ENCODE data around the gene CHRDL2.
A peak's percentile ranks its signal among the peaks of the same experiment; 100 is the strongest.

CHRDL2 gene

GRCh38 chr11:74710281-74710938, 20.8 kb downstream of the CHRDL2 start:
- DNase-seq (ENCODE audit: low spot score) = no peak

- DNase-seq (ENCODE audit: low spot score) = no peak
Measured at GRCh38 chr11:74709175-74709574, 22.1 kb downstream of the CHRDL2 start.

DNA sequence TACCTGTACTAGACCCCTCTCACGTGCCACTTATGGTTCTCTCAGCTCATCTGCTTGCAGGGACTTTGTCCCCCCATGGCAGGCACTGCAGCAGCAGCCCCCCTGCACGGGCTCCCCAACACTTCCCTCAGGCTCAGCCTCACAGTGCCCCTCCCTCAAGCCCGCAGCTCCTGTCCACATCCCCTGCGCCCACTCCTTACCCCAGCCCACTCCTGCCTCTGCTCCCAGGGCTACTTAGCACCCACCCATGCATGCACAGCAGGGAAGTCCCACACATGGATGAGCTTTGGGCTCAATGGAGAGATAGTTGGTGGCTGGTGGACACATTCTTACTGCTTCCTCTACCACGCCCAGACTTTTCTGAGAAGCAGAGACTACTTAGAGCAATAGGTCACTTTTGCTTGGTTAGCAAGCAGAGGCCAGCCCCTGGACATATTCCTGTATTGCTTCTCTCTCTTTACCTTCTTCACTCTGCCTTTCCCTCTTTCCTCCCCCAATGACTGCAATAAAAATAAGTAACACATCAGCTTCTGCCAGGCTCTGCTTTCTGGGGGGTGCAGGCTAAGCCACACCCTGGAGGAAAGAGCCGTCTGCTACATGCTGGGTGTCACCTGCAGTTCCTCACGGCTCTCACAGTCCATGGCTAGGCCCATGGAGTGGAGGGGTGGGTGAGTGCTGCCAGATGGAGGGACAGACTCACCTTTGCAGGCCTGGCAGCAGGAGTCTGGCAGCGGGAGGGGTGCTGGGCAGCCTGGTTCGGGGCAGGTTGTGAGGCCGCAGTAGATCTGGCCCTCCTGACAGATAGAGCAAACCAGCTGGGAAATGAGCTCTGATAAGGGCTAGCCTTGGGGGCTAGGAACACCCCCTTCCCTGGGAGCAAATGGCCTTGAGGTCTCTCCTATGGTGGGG, 23.4 kb downstream of the CHRDL2 start:
- DNase-seq (ENCODE audit: low spot score) = no peak

- DNase-seq (ENCODE audit: low spot score) = no peak
Measured at GRCh38 chr11:74707182-74707581, 24.0 kb downstream of the CHRDL2 start.

DNA sequence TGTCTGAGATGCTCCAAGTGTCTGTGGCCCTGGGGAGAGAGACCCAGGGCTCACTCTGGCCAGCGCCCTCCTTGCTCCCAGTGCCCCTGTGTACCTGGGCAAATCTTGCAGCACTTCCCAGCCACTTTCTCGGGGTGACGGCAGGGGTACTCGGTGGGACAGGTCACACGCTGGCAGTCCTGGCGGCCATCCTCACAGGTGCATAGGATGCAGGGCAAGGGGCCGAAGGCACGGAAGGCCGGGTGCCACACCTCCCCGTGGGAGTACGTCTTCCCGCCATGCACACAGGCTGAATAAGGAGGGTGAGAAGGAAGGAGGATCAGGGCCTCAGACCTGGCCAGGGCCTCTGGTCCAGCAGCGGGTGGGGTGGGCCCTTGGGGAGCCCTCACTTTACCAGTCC, 28.0 kb downstream of the CHRDL2 start:
- no peak for DNase-seq (ENCODE audit: low spot score)

DNA sequence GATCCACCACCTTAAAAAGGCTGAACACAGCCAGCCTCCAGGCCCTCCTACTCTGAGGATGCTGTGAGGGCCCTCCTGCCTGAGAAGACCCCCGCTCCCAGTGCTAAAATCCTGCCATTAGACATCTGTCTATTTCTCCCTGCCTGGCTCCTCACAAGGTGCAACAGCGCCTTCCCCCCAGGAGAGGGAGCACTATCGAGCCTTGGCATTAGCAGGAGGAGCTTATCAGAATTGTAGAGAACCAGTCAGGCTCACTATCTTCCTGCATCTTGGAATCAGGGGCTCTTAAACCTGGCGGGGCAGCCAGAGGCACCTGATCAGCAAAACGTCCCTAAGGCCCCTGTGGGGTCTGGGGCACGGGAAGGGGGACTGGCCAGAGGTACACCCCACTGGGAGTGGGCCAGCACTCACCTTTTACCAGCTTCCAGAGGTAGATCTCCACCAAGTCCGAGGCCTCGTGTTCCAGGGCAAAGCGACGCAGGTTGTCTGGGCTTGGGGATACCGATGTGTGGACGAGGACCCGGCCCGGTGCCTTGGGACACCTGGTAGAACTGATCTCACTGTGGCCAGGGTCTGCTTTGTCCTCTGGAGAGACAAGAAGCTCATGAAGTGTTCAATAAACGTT, 28.7 kb downstream of the CHRDL2 start:
- DNase-seq (ENCODE audit: low spot score) = peak; percentile 51

- DNase-seq (ENCODE audit: low spot score) = no peak
Measured at GRCh38 chr11:74701351-74701750, 29.9 kb downstream of the CHRDL2 start.

- DNase-seq (ENCODE audit: low spot score) = no peak
Measured at GRCh38 chr11:74699615-74700396, 31.4 kb downstream of the CHRDL2 start.

DNA sequence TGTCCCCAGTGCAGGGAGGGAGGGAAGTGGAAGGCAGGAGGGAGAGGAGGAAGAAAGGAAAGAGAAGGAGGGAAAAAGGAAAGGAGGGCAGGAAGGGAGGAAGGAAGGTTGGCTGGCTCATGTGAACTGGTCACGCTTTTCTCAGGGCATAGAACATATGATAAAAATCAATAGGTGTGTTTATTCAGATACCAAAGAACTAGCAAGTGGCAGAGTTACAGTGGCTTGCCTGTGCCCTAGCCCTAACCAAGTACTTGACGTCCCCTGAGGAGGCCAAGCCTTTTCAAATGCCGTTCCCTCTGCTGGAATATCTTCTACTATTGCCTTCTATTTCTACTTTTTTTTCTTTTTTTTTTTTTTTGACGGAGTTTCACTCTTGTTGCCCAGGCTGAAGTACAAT, 33.5 kb downstream of the CHRDL2 start:
- DNase-seq (ENCODE audit: low spot score) = no peak

- no peak for DNase-seq (ENCODE audit: low spot score)
Measured at GRCh38 chr11:74696939-74697675, 34.1 kb downstream of the CHRDL2 start.

DNA sequence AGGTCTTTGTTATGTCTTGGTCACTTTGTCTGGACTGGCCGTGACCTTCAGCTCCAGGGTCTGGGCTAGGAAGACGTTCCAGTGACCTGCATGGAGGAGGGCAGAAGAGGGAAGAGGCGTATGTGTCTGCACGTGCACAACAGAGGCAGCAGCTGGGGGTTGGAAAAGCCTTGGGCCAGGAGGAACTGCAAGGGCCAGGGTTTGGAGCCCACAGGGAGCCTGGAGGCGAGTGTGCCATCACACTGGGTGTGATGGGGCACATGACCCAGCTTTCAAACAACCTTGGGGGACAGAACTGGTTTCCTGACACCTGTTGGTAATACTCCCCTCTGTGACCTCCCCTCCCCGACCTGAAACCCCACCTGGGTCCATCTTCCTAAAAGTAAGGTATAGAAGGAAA, 34.7 kb downstream of the CHRDL2 start:
- DNase-seq (ENCODE audit: low spot score) = no peak

- no peak for DNase-seq (ENCODE audit: low spot score)
Measured at GRCh38 chr11:74695705-74696280, 35.4 kb downstream of the CHRDL2 start.

GRCh38 chr11:74694136-74694930, 36.9 kb downstream of the CHRDL2 start:
- no peak for DNase-seq (ENCODE audit: low spot score)

- no peak for DNase-seq (ENCODE audit: low spot score)
Measured at GRCh38 chr11:74693531-74693930, 37.7 kb downstream of the CHRDL2 start.

DNA sequence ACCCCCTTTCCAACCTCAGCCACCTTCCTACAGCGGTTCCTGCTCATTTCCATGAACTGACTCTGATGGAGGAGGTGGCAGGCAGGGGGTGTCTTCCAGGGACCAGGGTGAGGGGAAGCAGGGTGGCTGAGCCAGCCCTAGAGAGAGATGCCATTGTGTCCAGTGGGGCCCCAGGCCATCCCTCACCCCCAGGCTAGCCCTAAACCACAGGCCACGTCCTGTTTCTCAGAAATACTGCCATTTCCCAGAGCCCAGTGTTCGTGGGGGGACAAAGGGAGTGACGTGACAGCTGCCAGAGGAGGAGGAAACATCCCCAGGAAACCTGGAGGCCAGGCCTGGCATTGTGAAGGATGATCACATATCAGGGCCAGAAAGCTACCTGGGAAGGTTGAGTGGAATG, 39.5 kb downstream of the CHRDL2 start:
- no peak for DNase-seq (ENCODE audit: low spot score)

GRCh38 chr11:74689666-74690065, 41.6 kb downstream of the CHRDL2 start:
- no peak for DNase-seq (ENCODE audit: low spot score)

DNA sequence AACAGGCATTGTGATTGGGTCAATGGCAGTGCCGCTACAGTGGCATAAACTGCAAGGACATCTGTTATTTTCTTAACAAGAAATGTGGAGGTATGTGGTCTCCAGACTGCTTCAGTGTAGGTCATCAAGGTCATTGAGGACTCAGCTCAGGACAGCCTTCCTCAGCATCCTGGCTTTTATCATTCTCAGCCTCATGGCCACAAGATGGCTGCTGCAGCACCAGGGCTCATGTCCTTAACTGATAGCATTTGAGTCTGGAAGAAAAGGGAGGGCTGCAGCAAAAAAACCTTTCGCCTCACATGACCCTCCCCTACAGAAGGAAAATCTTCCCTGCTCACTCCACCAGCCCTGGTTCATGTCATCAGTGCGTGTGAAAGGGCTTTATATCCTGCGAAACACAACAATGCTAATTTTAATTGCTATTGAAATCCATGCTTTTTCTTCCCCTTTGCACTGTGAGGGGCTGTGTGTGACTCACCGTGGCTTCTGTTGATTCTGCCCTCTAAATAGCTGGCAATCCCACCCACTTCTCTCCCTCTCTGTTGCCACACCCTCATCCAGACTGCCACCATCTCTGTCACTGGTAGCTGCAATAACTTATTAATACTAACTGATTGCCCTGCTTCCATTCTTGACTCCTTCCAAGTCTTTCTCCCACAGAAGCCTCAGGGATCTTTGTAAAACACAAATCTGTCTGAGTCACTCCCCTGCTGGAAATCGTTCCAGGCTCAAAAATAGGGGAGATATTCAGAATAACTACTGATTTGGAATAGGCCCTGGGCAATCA, 43.8 kb downstream of the CHRDL2 start:
- no peak for DNase-seq (ENCODE audit: low spot score)

GRCh38 chr11:74686792-74687191, 44.4 kb downstream of the CHRDL2 start:
- DNase-seq (ENCODE audit: low spot score) = no peak

DNA sequence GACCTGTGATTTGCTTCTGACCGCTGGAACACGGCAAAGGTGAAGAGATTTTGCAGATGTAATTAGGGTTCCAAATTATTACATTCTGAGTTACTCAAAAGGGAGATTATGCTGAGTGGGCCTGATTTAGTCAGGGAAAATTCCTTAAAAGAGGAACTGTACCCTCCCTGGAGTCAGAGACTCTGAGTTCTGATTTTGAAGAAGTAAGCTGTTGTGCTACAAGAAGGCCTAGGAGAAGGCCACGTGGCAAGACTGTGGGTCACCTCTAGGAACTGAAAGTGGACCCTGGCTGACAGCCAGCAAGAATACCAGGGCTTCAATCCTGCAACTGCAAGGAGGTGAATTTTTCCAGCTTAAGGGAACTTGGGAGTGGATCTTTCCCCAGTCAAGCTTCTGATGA, 45.3 kb downstream of the CHRDL2 start:
- no peak for DNase-seq (ENCODE audit: low spot score)

DNA sequence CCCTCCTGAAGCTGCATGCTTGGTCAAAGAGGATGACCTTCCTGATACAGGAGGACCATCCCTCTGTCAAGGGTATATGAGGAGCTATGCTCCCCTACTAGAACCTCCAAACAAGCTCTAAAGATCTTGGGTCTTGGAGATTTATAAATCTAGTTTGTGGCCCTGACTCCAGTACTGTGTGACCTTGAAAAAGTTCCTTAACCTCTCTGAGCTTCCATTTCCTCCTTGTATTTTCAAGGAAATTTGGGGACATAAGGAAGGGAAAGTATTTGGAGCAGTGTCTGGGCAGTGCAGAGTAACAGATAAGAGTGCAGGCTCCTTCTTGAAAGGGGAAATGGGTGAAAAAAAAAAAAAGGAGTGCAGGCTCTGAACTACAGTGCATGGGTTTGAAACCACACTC, 45.9 kb downstream of the CHRDL2 start:
- no peak for DNase-seq (ENCODE audit: low spot score)

Data from CD4-positive, alpha-beta T cell treated with Interleukin-15 for 4 hours (primary cell).